GM18502 (cell line): Measurements from ENCODE around the gene C15orf61.

Source experiments
- ATAC-seq: cut with Tn5 transposase; IDR thresholded peaks from one replicate; pipeline ENCODE4 v1.9.1; 2021; ENCODE audit warnings: mild to moderate bottlenecking; ENCODE audit not compliant: unreplicated experiment, poor library complexity

C15orf61 gene

GRCh38 chr15:67548862-67549651 lies 28.1 kb downstream of the C15orf61 start:
- no peak for ATAC-seq

DNA sequence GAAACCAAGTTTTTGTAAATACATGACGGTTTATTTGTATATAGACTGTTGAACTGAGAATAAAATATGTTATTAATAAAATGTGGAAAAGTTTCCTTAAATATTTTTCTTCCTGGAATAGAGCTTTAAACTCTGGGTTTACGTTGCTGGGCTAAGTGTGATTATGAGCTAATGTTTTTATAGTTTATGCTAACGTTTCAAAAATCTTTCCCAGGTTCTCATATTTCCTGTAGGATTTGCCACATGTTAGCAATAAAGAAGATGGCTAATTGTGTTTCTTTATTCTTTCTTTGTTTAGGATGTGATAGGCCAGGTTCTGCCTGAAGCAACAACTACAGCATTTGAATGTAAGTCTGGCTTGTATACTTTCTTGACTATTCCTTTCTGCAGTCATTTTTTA lies 28.8 kb downstream of the C15orf61 start:
- no peak for ATAC-seq

DNA sequence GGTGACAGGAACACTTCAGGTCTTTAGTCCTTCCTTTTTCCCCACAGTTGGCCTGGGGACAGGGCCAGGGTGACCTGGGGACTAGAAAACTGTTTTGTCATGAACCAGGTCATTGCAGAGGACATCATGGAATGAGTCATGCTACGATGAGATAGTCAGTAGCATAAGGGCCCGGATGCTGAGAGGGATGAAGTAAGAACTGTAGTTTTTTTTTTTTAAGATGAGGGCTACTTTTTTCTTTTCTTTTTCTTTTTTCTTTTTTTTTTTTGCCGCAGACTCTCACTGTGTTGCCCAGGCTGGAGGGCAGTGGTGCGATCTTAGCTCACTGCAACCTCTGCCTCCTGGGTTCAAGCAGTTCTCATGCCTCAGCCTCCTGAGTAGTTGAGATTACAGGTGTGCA lies 29.6 kb downstream of the C15orf61 start:
- ATAC-seq, result no peak

GRCh38 chr15:67551207-67551743 lies 30.3 kb downstream of the C15orf61 start:
- no peak for ATAC-seq

GRCh38 chr15:67554580-67554979 lies 33.6 kb downstream of the C15orf61 start:
- no peak for ATAC-seq

DNA sequence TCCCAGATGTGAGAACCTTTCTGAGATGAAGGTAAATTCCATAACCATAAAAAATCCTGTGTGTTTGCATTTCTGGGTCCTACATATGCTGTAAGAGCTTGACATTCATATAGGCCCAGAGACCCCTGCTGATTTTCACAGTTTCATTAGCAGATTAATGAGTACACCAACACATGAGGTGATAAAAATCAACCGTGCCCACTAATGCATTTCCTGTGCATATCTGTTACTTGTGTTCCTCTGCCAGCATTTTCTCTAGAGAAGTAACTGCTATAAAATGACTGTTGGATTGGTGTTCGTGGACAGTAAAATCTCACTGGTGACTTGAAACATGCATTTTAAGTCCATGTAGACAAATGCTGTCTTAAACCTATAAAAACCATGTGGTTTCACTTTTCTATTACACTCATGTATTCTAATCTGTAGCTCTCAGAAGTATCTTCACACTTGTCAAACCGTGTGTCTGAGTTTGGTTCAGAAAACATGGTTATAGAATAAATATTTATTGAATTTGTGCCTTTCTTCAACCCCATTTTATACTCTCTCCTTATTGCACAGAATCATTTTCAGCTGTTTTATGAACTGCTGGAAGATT lies 36.1 kb downstream of the C15orf61 start:
- no peak for ATAC-seq

DNA sequence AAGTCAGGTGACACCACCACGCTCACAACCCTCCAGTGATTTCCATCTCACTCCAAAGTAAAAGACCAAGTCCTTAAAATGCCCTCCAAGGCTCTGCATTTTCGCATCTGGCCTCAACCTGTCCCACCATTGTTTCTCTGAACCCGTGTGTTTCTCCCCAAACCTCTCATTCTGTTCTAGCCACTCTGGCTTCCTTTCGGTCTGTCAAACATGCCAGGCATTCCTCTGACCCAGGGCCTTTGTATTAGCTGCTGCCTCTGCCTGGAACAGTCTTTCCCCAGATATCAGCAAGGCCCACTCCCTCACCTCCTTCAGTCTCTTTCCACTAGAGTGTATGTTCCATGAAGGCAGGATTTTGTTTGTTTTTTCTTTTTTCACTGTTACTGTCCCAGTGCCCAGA lies 37.6 kb downstream of the C15orf61 start:
- ATAC-seq, result no peak

GRCh38 chr15:67559158-67559557 lies 38.2 kb downstream of the C15orf61 start:
- no peak for ATAC-seq

DNA sequence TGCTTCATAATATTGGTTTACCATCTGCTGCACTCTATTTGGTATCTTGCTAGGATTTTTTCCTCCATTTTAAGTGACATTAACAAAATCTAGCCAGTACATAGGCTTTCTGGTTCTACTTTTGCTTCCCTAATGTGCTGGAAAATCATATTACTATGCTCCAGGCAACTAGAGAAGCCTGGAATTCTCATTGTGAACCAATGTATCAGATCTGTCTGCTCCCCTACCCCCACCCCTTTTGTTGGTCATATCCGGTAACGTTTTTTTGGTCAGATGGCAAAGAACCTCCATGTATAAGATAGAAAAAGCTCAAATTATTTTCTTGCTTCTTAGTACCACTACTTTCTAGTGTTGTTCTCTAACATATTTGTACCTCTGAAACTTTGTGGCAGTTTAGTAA lies 38.6 kb downstream of the C15orf61 start:
- no peak for ATAC-seq

DNA sequence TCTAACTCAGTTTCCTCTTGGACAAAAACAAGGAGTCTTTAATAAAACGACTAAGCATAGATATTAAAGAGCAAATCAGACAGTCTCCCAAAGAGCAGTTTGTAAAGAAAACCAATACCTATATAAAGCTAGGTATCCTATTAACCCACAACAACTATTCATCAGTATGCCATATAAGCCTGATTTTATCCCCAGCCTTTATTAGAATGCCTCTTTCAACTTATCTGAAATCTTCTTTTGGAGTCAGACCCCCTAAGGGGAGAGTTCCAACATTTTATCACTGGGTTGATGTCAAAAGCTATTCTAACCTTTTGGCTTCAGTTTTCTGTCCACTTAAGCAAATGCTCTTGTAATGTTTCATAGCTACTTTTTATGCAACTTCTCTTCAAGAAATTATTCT lies 39.4 kb downstream of the C15orf61 start:
- no peak for ATAC-seq

- no peak for ATAC-seq
Measured at GRCh38 chr15:67563092-67563491, 42.2 kb downstream of the C15orf61 start.

DNA sequence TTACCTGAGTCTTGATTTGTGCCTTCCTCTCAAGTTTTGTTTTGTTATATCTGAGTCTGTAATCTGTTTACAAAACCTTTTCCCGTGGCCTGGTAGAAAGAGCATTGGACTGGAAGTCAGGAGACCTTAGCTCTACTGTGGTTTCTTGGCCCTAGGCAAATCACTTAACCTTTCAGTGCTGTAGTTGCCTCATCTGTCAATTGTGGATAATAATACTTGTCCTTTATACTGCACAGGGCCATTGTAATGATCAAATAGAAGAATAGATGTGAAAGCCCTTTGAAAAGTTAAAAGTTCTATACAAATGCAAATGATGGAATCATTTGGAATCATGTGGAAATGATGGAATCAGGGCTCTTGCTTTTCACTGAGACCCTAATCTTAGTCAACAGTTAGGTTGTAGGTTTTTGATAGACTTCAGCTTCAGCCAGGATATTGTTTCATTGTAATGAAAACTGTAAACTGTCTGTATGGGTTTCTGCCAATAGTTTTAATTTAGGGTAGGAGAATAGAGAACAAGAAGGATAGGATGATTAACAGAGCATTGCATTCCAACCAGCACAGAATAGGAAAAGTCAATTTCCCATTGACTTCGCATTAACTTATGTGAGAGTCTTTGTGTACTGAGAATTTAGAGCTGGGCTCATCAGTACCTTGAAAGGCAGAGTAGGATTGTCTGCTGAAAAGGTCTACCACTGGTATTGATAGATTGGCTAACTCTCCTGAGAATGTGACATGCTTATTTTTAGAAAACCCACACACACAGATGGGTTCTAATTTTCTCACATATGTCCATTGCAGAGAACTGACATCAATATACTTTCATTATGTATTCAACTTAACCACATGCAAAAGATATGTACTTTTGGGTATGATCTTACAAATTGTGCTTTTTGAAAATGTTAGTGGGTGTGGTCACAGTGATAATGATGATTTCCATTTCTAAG lies 43.4 kb downstream of the C15orf61 start:
- peak; percentile 85 for ATAC-seq

GRCh38 chr15:67564968-67565345 lies 44.0 kb downstream of the C15orf61 start:
- ATAC-seq, result peak; percentile 52

- no peak for ATAC-seq
Measured at GRCh38 chr15:67569668-67570067, 48.7 kb downstream of the C15orf61 start.

DNA sequence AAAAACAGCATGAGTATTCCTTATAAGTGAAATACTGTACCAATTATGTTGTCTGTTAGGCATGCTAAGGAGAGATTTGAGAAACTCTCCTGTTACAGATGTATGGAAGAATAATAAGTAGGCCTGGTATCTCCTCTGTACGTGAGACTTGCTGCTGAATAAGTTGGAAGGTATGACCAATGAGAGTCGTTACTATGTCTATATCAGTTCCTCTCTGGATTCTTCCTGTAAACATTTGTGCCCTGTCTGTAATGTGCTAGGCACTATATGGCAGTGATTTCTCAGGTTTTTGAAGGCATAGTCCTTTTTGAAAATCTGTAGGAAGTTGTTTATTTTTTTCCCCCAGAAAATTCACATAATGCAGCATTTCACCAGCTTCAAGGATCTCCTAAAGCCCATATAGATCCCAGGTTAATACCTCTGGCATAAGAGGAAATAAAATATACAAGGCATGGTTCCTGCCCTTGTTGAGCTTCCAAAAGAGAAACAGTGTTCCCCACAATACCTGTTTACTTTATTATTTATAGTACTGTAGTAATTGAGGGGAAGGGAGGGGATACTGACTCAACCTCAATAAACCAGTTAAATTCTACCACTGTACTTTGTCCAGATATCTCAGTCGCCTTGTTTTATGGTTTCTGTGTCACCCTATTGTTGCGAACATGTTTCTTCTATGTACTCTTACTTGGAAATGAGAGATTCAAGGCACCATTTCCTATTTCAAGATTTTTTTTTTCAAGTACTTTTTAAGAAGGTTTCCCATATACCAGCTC lies 50.1 kb downstream of the C15orf61 start:
- no peak for ATAC-seq

DNA sequence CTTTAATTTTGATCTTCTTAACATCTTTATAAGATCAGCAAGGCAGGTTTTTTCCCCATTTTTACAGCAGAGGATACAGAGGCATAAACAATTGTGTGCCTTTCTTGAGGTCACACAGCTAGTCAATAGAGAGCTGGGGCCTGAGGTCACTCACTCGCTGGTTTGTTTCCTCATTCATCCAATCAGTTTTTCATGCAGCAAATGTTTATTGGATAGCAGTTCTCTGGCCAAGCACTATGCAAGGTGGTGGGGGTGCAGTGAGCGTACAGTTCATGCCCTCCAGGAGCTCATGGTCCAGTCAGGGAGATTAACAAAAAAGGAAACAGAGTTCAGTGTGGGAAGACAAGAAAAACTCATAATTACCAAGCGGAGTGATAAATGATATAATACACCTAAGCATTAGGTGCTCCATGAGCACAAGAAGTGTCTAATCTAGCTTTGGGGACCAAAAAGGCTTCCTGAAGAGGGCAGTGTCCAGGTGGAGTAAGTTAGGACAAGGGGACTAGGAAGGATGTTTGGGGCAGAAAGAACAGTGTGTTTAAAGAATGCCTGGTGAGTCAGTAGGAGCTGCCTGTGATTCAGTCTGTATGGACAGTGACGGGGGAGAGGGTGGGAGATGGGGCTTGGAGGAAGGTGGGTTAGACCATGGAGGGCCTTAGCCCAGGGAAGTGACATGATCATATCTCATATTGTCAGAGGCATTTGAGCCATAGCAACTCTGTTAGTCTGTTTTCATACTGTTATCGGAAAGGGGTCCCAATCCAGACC lies 50.9 kb downstream of the C15orf61 start:
- ATAC-seq, result no peak

DNA sequence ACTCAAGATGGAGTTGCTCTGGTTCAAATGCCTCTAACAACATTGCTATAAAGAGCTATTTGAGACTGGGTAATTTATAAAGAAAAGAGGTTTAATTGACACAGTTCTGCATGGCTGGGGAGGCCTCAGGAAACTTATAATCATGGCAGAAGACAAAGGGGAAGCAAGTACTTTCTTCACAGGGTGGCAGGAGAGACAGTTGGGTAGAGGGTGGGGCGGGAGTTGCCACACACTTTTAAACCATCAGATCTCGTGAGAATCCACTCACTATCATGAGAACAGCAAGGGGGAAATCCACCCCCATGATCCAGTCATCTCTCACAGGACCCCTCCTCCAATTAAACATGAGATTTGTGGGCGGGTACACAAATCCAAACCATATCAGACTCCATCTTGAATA lies 52.3 kb downstream of the C15orf61 start:
- ATAC-seq, result no peak

DNA sequence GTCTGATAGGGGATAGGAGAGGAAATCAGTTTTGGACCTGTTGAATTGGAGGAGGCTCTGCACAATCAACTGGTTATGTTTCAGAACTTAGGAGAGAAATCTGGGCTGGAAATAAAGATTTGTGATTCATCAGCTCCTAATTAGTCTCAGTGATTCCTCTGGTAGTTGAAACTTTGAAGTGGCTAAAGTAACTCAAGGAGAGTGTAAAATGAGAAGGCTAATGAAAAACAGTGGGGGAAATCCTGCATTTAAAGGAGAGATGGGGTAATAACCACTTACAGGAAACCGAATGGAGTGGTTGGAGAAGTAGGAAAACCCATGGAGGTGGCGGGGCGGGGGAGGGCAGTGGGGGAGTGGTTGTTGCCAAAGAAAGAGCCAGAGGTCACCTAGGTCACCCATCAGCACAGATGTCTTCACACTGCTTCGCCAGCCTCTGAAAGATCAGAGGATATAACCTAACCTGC lies 54.1 kb downstream of the C15orf61 start:
- ATAC-seq, result no peak

DNA sequence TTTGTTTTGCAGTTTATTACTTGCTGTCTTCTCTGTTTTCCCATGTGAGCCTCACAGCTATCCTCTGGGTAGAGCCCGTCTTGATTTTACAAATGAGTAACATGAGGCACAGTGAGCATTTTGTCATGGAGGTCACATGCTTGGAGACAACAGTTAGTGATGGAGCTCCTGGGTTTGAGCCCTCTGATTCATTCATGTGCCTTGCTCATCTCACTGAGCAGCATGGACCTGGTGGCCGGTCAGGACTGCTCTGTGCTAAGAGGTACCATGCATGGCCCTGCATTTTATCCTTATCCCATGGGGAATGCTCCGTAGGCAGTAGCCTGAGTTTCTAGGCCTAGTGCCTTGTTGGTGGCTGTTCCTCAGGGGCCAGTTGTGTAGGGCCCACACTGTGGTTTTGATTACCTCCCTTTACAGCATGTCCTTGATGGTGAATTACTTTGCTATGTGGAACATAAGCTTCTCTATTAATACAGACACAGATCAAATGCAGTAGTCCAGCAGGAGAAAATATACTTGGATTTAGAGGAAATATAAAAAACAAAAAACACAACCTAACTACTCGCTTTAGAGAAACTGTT lies 57.2 kb downstream of the C15orf61 start:
- ATAC-seq, result no peak
